ENCODE results near the gene PDIA6.

DNA sequence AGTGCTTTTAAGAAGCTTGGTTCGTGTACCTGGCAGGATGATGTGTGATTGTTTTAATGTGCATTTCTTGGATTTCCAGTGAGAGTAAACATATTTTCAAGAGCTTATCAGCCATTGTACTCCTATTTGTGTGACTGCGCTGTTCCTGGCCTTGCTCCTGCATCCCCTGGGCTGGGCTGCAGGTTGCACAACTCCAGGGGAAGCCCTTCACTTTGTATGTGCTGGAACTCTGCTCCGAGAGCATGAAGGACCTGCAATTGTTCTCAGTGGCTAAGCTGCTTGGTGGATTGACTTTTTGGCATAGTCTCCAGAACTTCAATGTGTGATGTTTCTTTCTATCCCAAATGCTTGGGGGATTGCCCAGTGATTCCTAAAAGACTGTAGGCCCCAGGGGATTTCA, 72.4 kb downstream of the PDIA6 start:
- TF ChIP-seq, protein P1, sequence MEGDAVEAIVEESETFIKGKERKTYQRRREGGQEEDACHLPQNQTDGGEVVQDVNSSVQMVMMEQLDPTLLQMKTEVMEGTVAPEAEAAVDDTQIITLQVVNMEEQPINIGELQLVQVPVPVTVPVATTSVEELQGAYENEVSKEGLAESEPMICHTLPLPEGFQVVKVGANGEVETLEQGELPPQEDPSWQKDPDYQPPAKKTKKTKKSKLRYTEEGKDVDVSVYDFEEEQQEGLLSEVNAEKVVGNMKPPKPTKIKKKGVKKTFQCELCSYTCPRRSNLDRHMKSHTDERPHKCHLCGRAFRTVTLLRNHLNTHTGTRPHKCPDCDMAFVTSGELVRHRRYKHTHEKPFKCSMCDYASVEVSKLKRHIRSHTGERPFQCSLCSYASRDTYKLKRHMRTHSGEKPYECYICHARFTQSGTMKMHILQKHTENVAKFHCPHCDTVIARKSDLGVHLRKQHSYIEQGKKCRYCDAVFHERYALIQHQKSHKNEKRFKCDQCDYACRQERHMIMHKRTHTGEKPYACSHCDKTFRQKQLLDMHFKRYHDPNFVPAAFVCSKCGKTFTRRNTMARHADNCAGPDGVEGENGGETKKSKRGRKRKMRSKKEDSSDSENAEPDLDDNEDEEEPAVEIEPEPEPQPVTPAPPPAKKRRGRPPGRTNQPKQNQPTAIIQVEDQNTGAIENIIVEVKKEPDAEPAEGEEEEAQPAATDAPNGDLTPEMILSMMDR (IDR thresholded peaks at IDR 0.05) = no peak
- no peak for TF ChIP-seq POLR2A (IDR thresholded peaks at IDR 0.05)
